ENCODE data around the gene TMEM203. TPM values are rescaled to one million over a fixed set of nuclear protein-coding genes. Genes with fewer than 3 reads are reported as not detected.
A peak's percentile ranks its signal among the peaks of the same experiment; 100 is the strongest.

TMEM203 gene
- total and polyA plus RNA-seq, 10 of the 15 experiments (the other 5 are each of a cell fraction or from before 2014, with no cell fraction given) = 7.2 to 68.1 (median 33.8) TPM

DNA sequence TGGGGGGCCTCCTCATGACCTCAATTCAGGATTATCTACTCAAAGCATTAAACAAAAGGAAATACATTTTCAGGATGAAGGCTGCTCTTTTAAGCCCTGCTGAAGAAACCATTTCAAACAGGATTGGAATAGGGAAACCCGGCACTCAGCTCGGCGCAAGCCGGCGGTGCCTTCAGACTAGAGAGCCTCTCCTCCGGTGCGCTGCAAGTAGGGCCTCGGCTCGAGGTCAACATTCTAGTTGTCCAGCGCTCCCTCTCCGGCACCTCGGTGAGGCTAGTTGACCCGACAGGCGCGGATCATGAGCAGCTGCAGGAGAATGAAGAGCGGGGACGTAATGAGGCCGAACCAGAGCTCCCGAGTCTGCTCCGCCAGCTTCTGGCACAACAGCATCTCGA lies 720 bp downstream of the TMEM203 start:
- Histone ChIP-seq H3K27ac (ENCODE audit: control insufficient read depth, insufficient read depth) (peak overlapping the region; percentile 75), H3K4me1 (ENCODE audit: control insufficient read depth, insufficient read depth, low read length) (peaks cover 38% of the 10 kb centered on the region), H4K20me1 (ENCODE audit: control insufficient read depth, insufficient read depth) (no peaks in the 10 kb centered on the region), H3K4me3 (peak overlapping the region; percentile 95), H3K36me3 (ENCODE audit: control insufficient read depth in 2 of 2, insufficient read depth in 2 of 2, low read length in 1 of 2) (0 out of 4 replicates have a peak, but pooled peaks cover 0 to 4% of the 10 kb centered on the region in 2 experiments), H2AFZ (ENCODE audit: control insufficient read depth, low read depth, low read length) (no peak overlapping the region), H3K9ac (ENCODE audit: control insufficient read depth, insufficient read depth, low read length) (peak overlapping the region; percentile 98), H3K79me2 (ENCODE audit: control insufficient read depth, insufficient read depth, low read length) (peaks cover 45% of the 10 kb centered on the region), H3K4me2 (ENCODE audit: control insufficient read depth, insufficient read depth) (peak overlapping the region; percentile 70), H3K9me3 (replicated peaks; ENCODE audit: control insufficient read depth, insufficient read depth, low read length) (no peaks in the 10 kb centered on the region), H3K27me3 (replicated peaks in 1 of 2; ENCODE audit: control insufficient read depth in 2 of 2, insufficient read depth in 2 of 2, low read length in 1 of 2) (no peaks in the 10 kb centered on the region)
- FAIRE-seq (no peak), DNase-seq (ENCODE audit: low read depth, low spot score) (no peak), ATAC-seq (no peak)
- ChIA-PET POLR2A (interaction anchor here (1.5 to 8.0 kb wide), 7 partner anchors 16 to 135 kb away, joined by 4 to 68 read pairs (median 6); partner anchors contain the start of genes CYSRT1, MAN1B1, NELFB and RNF208), RAD21 (ENCODE audit: unreplicated experiment) (interaction anchor here (1.1 to 1.6 kb wide), 4 partner anchors 15 to 18 kb away, joined by 3 to 9 read pairs (median 4); partner anchors contain the start of genes RNF208 and SSNA1), SMC1A (ENCODE audit: uncharacterized antibody, unreplicated experiment) (interaction anchor here (1.4 to 4.6 kb wide), 2 partner anchors 17 to 19 kb away, joined by 5 to 18 read pairs; partner anchors contain the start of genes ANAPC2, CYSRT1, RNF208 and SSNA1), CTCF (interaction anchor here (0.9 to 1.9 kb wide), 5 partner anchors 12 to 137 kb away, joined by 3 to 10 read pairs (median 5); partner anchors contain the start of genes RNF224 and SSNA1)
- no TSS peak for BruUV-seq (replicated peaks)
- 7% methylated on average over 21 of the region's 21 CpGs for WGBS (ENCODE audit: insufficient coverage, insufficient replicate concordance, low lambda C conversion rate, missing lambda C conversion rate)
- in situ Hi-C loops (cut with MboI) (no loop called here), intact Hi-C loops (cut with micrococcal nuclease; ENCODE audit: unreplicated experiment) (no loop called here)
- TF ChIP-seq ZNF622 (IDR thresholded peaks at IDR 0.05) = no peak
- TF ChIP-seq NFYB (IDR thresholded peaks at IDR 0.05; ENCODE audit: insufficient read depth, low read depth, low read length) = no peak
- no peak for TF ChIP-seq SREBF1 (IDR thresholded peaks at IDR 0.05; ENCODE audit: low read length)
- no peak for TF ChIP-seq ZNF207 (IDR thresholded peaks at IDR 0.05; ENCODE audit: borderline replicate concordance)
- no peak for TF ChIP-seq EGR1 (IDR thresholded peaks at IDR 0.05; ENCODE audit: borderline replicate concordance in 1 of 2, low read depth in 2 of 2, low read length in 2 of 2)
- TF ChIP-seq, protein P1, sequence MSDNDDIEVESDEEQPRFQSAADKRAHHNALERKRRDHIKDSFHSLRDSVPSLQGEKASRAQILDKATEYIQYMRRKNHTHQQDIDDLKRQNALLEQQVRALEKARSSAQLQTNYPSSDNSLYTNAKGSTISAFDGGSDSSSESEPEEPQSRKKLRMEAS (IDR thresholded peaks at IDR 0.05; ENCODE audit: low read depth, low read length) = no peak
- no peak for TF ChIP-seq FOXK2 (IDR thresholded peaks at IDR 0.05)
- TF ChIP-seq, protein P2, sequence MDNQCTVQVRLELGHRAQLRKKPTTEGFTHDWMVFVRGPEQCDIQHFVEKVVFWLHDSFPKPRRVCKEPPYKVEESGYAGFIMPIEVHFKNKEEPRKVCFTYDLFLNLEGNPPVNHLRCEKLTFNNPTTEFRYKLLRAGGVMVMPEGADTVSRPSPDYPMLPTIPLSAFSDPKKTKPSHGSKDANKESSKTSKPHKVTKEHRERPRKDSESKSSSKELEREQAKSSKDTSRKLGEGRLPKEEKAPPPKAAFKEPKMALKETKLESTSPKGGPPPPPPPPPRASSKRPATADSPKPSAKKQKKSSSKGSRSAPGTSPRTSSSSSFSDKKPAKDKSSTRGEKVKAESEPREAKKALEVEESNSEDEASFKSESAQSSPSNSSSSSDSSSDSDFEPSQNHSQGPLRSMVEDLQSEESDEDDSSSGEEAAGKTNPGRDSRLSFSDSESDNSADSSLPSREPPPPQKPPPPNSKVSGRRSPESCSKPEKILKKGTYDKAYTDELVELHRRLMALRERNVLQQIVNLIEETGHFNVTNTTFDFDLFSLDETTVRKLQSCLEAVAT (IDR thresholded peaks at IDR 0.05) = 0 out of 2 replicates have a peak, but pooled peaks have one; percentile 50

Data from GM12878 (cell line).